Suprapubic skin (tissue), 4 donors: Measurements from ENCODE around the gene EDDM3A.

Experiments
- CTCF ChIP-seq, 2 donors: fragments of 200-600 bp in 1 of 2; fragments of 450-650 bp in 1 of 2; sonication (generic) in 1 of 2; IDR thresholded peaks; one replicate each; pipeline ENCODE4 v1.5.1; 2016 to 2019; ENCODE audit warnings: antibody characterized with exemption in 2 of 2, mild to moderate bottlenecking in 1 of 2, moderate library complexity in 1 of 2
- POLR2A ChIP-seq, 2 donors: fragments of 450-650 bp; IDR thresholded peaks; one replicate each; pipeline ENCODE4 v1.6.1; 2017; ENCODE audit warnings: antibody characterized with exemption in 2 of 2, mild to moderate bottlenecking in 2 of 2, moderate library complexity in 2 of 2
- POLR2AphosphoS5 ChIP-seq, 3 donors: sonication (generic); formaldehyde crosslinking; IDR thresholded peaks; one replicate each; pipeline ENCODE4 v1.6.1; 2017; ENCODE audit warnings: antibody characterized with exemption in 3 of 3

GRCh38 chr14:20791597-20791996, 45.9 kb downstream of the EDDM3A start:
- no peak for TF ChIP-seq CTCF (IDR thresholded peaks at IDR 0.05)
- TF ChIP-seq POLR2AphosphoS5 (IDR thresholded peaks at IDR 0.05) = no peak
- TF ChIP-seq POLR2A (IDR thresholded peaks at IDR 0.05) = no peak
